Measurements from ENCODE around the gene ACTA2.

The ACTA2 gene

DNA sequence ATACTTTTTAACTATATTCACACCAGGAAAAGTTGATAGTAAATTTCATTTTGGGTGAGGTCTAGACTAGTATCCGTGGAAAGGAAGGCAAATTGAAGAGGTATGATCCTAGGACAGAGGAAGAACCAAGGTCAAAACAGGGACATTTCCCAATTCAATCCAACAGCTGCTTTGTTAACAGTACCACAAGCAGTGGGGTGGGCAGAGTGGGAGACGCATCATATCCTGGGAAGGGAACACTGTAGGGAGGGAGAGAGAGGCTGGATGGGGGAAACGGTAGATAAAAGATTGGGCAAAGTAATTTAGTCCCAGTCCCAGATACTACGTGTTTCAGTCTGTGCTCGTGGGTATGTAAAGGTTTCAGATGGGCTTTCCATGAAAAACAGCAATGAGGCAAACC is 28.9 kb upstream of the ACTA2 start:
- DNase-seq (ENCODE audit: low spot score) = no peak

GRCh38 chr10:88980800-88981199 is 28.2 kb upstream of the ACTA2 start:
- no peak for DNase-seq (ENCODE audit: low spot score)

- DNase-seq (ENCODE audit: low spot score) = no peak
These were observed 27.7 kb upstream of the ACTA2 start for GRCh38 chr10:88980247-88980646.

- DNase-seq (ENCODE audit: low spot score) = no peak
These were observed 27.0 kb upstream of the ACTA2 start for GRCh38 chr10:88979603-88980002.

DNA sequence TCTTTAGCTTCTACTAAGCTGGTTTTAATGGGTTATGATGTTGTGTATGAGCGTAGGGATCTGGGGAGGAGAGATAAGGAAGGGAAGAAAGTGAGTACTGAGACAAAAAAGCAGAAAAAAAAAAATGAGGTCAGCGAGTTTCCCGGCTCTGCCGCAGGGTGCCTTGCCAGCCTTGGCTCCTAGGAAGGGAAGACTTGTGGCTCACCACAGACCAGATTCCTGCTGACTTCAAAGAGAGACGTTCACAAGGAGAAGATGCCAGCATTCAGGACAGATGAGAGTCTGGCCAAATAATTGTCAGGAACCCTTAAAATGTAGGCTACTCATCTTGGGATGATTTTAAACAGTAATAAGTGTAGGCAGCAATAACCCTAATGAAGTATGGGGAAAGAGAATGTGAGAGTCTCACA is 26.6 kb upstream of the ACTA2 start:
- DNase-seq (ENCODE audit: low spot score) = no peak

GRCh38 chr10:88978463-88978862 is 25.9 kb upstream of the ACTA2 start:
- DNase-seq (ENCODE audit: low spot score) = no peak

- no peak for DNase-seq (ENCODE audit: low spot score)
These were observed 22.8 kb upstream of the ACTA2 start for GRCh38 chr10:88975377-88975720.

DNA sequence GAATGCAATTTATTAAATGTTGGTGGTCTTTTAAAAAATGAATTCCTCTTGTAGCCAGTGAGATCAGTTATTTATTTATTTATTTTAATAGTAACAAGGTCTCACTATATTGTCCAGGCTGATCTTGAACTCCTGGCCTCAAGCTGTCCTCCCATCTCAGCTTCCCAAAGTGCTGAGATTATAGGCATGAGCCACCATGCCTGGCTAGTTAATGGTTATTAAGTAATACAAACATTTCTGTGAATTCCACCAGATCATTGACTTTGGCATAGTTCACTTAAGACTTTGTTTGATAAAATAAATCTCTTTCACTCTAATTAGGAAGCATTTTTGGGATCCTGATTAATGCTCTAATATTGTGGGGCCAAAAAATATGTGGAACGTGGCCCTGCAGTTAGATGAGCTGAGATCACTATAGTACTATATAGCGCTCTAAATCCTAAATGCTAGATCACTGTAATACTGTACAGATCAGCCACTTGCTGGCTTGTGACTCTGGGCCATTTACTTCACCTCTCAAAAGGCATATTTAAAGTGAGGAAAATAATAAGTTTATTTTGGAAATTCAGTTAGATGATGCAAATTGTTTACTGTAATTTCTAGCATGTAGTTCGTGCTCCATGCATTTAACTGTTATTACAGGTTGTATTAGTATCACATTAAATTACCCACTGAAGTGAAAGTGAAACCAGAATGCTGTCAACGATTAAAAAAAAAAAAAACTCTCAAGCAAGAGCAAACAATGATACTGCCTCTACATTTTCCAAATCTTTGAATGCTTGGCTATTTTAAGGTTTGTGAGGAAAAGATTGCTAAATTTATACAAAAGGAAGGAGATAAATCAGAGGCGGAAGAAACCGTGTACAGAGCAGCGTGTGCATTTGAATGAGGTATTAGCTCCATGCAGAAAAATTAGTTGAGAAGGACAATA is 22.1 kb upstream of the ACTA2 start:
- DNase-seq (ENCODE audit: low spot score) = no peak

DNA sequence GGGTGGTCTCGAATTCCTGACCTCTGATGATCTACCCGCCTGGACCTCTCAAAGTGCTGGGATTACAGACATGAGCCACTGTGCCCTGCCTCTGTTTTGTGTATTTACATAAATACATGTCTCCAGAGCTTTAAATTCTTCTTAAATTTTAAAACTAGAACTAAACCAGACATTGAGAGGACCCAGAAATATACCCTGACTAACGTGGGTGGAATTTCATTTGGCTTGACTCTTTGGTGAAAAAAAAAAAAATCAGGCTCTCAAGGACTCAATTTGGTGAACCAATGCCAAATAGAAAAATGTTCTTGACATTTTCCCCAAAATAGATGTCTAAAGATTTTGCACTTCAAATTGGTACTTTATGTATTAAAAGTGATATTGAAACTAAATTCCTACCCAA is 21.4 kb upstream of the ACTA2 start:
- DNase-seq (ENCODE audit: low spot score) = no peak

DNA sequence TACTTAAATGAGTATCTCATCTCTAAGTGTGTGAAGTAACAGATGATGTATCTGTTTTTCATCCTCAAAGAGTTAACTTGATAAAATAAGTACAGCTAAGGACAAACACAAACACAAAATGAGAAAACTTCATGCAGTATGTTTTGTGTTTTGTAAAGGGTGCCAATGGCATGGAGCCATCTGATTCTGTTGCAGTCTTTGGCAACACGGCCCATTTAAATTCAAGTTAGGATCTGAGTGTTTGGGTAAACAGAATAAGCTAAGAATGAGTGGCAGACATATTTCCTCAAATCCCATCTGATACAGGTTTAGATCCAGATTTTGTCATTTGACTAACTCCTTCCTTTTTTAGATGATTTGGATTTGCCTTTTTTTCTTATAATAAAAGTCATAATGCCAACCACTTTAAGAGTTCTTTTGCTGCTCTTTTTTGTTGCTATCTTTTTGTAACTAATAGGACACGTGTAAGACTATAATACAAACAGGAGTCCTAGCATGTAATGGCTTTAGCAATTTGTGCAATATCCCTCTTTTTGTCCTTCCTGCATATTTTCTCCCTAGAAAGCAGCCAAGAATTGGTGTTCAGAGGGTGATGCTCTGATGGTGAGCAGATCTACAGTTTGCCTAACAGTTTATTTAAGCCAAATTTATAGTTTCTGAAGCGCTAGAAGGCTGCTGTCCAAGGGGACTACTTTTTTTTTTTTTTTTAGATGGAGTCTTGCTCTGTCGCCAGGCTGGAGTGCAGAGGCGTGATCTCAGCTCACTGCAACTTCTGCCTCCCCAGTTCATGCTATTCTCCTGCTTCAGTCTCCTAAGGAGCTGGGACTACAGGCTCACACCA is 18.9 kb upstream of the ACTA2 start:
- DNase-seq (ENCODE audit: low spot score) = no peak

DNA sequence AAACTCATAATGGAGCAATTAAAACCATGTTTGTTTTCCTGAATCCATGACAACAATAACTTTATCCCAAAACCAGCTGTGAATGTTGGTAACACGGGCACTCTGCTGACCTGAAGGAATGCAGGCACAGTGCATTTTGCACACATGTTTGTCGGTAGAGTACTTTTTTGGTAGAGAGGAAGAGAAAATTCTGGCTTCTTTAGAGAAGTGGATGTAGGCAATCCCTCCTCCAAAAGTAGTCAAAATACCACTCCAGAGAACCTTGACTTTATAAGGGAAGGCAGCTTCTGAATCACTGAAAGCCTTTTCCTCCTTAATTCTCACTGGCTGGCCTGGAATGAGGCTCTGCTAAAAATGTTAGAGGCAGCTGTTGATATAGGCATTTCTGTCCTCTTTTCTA is 15.8 kb upstream of the ACTA2 start:
- DNase-seq (ENCODE audit: low spot score) = no peak

DNA sequence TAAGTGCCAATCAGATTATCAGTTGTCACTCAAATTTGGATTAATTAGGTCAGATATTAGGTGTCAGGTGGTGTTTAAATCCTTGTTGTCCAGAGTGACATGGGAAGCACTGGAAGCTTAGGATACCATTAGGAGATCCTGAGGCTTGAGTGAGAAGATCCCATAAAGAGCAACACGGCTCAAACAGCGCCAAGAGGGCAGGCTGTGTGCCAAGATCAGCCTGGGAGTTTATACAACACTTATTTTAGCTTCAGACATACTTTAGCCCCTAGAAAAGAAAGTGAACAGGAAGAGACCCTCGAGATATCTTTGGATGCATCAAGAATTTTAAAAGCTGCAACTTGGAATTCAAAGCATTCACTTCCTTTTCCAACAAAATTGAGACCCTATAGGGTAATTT is 14.2 kb upstream of the ACTA2 start:
- no peak for DNase-seq (ENCODE audit: low spot score)

DNA sequence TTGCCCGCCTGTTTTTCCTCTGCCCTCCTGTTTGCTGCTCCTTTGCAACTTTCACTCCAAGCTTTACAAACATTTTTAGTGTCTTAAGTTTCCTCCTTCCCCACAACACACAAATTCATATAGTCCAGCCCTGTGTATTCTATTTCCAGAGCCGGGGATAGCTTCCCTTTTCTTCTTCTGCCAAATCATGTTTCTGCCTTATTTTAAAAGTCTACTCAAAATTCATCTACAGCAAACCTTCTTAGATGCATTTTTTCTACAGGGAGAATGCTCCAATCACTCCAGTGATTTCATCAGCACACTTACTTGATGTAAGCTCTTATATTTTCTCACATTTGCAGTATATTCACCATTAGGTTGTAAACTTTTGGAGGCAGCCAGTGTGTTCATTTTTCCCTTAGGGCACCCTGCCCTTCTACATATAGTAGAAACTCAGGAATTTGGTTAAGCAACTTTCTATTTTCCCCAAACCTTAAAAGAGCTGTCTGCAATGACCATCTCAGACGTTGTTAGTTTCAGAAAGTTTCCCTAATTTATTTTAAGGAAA is 12.4 kb upstream of the ACTA2 start:
- DNase-seq (ENCODE audit: low spot score) = no peak

GRCh38 chr10:88964360-88964759 is 11.8 kb upstream of the ACTA2 start:
- no peak for DNase-seq (ENCODE audit: low spot score)

DNA sequence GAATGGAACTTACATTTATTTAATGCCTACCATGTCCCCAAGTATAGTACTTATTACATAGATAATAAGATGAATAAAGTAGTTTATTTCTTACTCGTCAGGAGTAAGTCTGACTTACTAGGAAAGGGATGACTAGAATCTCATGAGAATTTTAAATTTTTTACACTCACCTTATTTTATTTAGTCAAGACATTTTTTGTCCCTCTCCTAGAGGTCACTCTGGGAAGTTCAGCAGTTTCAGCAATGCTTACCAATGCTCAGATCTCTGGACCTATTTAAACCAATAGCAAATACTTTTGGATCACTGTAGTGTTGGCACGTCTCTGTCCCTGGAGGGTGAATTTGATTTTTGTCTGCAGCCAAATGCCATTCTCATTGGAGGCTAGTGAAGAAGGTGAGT is 10.7 kb upstream of the ACTA2 start:
- no peak for DNase-seq (ENCODE audit: low spot score)

DNA sequence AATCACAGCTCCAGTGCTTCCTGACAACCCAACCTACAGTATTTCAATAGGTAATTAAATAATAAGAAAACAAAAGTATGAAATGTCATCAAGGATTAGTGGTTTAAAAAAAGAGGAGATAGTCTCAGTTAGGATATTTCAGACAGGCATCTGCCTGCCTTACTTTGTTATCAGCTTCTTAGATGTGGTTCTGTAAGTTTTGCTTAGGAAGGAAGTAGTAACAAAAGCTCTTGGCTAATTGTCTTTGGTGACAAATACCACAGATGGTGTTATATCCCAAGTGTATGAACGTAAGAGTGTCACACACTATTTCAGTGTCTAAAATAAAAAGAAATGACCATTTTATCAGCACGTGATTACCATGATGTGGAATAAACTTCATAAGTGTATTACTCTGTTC is 9.8 kb upstream of the ACTA2 start:
- DNase-seq (ENCODE audit: low spot score) = no peak

DNA sequence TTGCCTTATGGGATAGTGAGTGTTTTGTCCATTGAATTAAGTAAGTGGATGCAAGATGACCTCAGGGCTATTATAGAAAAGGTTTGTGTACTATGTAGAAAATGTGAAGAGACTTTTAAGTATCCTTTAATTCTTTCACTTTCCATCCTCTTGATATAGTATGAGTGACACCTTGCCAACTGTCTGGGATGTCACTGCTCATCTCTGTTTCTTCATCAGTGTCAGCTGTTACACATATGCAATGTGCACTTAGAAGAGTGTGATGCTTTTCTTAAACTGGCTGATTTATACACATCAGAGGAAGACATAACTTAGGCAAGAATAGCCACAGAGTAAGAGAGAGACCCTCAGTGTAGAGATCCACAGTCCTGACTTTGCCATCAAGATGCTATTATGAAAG is 8.7 kb upstream of the ACTA2 start:
- no peak for DNase-seq (ENCODE audit: low spot score)

DNA sequence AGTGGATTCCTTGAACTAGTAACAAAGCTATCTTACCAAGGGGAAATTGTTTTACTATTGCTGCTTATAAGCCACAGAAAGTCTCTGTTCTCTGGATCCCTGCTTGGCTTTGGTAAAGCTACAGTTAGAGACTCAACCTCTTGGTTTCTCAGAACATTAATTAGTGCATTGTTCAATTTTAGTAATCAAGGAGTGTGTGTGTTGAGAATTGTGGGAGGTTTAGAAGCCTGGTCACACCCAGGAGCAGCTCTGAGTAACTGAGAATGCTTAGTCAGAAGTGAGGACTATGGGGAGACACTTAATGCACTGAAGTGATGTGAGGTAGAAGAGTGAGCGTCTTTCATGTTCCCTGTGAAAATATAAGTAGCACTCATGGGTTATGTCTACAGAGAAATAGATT is 8.2 kb upstream of the ACTA2 start:
- no peak for DNase-seq (ENCODE audit: low spot score)

DNA sequence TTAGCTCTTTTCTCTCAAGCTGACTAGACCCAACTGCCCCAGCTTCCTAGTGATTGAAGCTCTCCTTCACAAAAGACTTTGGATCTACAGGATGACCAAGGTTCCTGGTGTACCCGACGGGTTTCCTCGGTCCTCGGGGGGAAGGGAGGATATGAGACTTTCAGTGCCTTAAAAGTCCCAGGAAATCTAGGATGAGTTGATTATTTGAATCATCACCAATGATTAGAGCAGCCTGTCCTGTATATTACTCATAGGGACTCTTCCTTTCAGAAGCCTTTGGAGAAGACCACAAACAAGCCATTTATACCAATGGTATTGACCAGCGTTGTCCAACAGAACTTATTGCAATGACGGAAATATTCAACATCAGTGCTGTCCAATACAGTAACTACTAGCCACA is 6.1 kb upstream of the ACTA2 start:
- DNase-seq (ENCODE audit: low spot score) = no peak

- no peak for DNase-seq (ENCODE audit: low spot score)
These were observed 4.8 kb upstream of the ACTA2 start for GRCh38 chr10:88957381-88957780.

DNA sequence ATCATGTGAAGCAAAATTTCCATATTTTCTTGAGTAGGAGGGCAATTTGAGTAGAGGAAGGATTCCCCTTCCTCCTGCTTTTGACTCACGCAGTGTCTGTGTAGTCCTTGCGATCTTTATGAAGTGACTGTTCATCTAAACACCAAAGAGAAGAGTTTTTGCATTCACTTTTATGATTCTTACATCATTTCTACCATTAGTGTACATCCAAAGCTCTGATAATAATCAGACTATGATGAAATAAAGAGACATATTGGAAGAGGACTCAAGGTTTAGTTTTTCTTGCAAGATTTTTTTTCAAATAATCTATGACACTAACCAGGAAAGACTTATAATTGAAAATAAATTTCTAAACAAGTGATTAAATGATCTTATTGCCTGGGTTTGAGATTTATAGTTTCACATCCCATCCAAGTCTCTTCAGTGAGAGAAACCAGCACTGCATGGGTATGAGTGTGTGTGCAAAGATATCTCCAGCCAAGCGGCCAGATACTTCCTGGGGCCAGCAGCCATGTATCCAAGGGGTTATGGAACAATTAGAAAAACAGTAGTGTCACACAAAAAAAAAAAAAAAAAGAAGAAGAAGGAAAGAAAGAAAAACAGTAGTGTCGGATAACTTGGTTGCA is 2.0 kb upstream of the ACTA2 start:
- no peak for DNase-seq (ENCODE audit: low spot score)

GRCh38 chr10:88953662-88954061 is 1.1 kb upstream of the ACTA2 start:
- no peak for DNase-seq (ENCODE audit: low spot score)

All from SK-N-DZ (cell line).